ENCODE results near the gene UNC5CL.
"Not testable (repeated sequence)": the region's sequence is repeated elsewhere in the genome, so short reads cannot be mapped to it uniquely, and the experiment has no call there.

UNC5CL gene

GRCh38 chr6:41037107-41037900 lies 1.7 kb downstream of the UNC5CL start:
- FAIRE-seq: no peak

- FAIRE-seq: no peak
Observed at GRCh38 chr6:41036601-41037000, 2.4 kb downstream of the UNC5CL start.

- FAIRE-seq: no peak
Observed at GRCh38 chr6:41036186-41036585, 2.8 kb downstream of the UNC5CL start.

GRCh38 chr6:41033776-41034175 lies 5.2 kb downstream of the UNC5CL start:
- no peak for FAIRE-seq

GRCh38 chr6:41032830-41033229 lies 6.2 kb downstream of the UNC5CL start:
- no peak for FAIRE-seq

GRCh38 chr6:41028561-41029412 lies 10.2 kb downstream of the UNC5CL start:
- FAIRE-seq: no peak

- FAIRE-seq: no peak
Observed at GRCh38 chr6:41027799-41028560, 11.0 kb downstream of the UNC5CL start.

GRCh38 chr6:41027241-41027640 lies 11.8 kb downstream of the UNC5CL start:
- FAIRE-seq: no peak

GRCh38 chr6:41025966-41026530 lies 13.0 kb downstream of the UNC5CL start:
- FAIRE-seq: no peak

- no peak for FAIRE-seq
Observed at GRCh38 chr6:41023114-41023513, 15.9 kb downstream of the UNC5CL start.

GRCh38 chr6:41022294-41022693 lies 16.7 kb downstream of the UNC5CL start:
- no peak for FAIRE-seq

GRCh38 chr6:41021832-41022231 lies 17.2 kb downstream of the UNC5CL start:
- no peak for FAIRE-seq

- FAIRE-seq: no peak
Observed at GRCh38 chr6:41017663-41018062, 21.4 kb downstream of the UNC5CL start.

GRCh38 chr6:41015860-41016259 lies 23.2 kb downstream of the UNC5CL start:
- not testable (repeated sequence) for FAIRE-seq

- FAIRE-seq: no peak
Observed at GRCh38 chr6:41014780-41015179, 24.2 kb downstream of the UNC5CL start.

GRCh38 chr6:41013466-41014153 lies 25.4 kb downstream of the UNC5CL start:
- FAIRE-seq: no peak

GRCh38 chr6:41011673-41012072 lies 27.3 kb downstream of the UNC5CL start:
- FAIRE-seq: no peak

- FAIRE-seq: no peak
Observed at GRCh38 chr6:41009669-41010068, 29.4 kb downstream of the UNC5CL start.

- FAIRE-seq: no peak
Observed at GRCh38 chr6:41008011-41008410, 31.0 kb downstream of the UNC5CL start.

- not testable (repeated sequence) for FAIRE-seq
Observed at GRCh38 chr6:41006980-41007379, 32.0 kb downstream of the UNC5CL start.

GRCh38 chr6:41006217-41006616 lies 32.8 kb downstream of the UNC5CL start:
- not testable (repeated sequence) for FAIRE-seq

GRCh38 chr6:41002168-41002567 lies 36.9 kb downstream of the UNC5CL start:
- no peak for FAIRE-seq

All from TTC549 (cell line).